HAP-1 (cell line): Measurements from ENCODE around the gene ZNF81.
A peak's percentile ranks its signal among the peaks of the same experiment; 100 is the strongest.

Experiments used
- DNase-seq, 2 experiments: peaks; one replicate each; pipeline ENCODE4 v3.0.0-alpha.2; 2016 to 2020; ENCODE audit warnings: low spot score in 2 of 2
- H3K27me3 ChIP-seq: fragments of 250-450 bp; sonication (Bioruptor Pico); 2 replicates; pipeline ENCODE4 v1.5.1; 2020; ENCODE audit warnings: low read depth, mild to moderate bottlenecking, moderate library complexity
- H3K36me3 ChIP-seq: fragments of 250-450 bp; sonication (Bioruptor Pico); replicated peaks from 2 replicates; pipeline ENCODE4 v1.5.1; 2020; ENCODE audit warnings: mild to moderate bottlenecking
- H3K4me1 ChIP-seq: fragments of 250-450 bp; sonication (Bioruptor Pico); 2 replicates; pipeline ENCODE4 v1.5.1; 2020; ENCODE audit warnings: mild to moderate bottlenecking
- H3K4me3 ChIP-seq: fragments of 250-450 bp; sonication (Bioruptor Pico); 2 replicates; pipeline ENCODE4 v1.5.1; 2020; ENCODE audit warnings: mild to moderate bottlenecking, moderate library complexity
- H3K9me3 ChIP-seq: fragments of 250-450 bp; sonication (Bioruptor Pico); 2 replicates; pipeline ENCODE4 v1.5.1; 2020; ENCODE audit warnings: mild to moderate bottlenecking, moderate library complexity
- in situ Hi-C: fragments of 300-500 bp; cut with MboI; formaldehyde crosslinking; loops from 3 replicates; pipeline ENCODE4 v1.14.3; 2020; ENCODE audit warnings: low sequenced_read_pairs, inconsistent platforms, mixed read lengths

The ZNF81 gene

GRCh38 chrX:47859686-47860085 is 23.0 kb downstream of the ZNF81 start:
- in situ Hi-C loops: loop anchor here (25.0 kb wide), 1 partner anchor 628 kb away; the partner anchor contains the start of gene FTSJ1
- H3K4me3 ChIP-seq: no peak overlapping the region
- DNase-seq: no peak
- H3K27me3 ChIP-seq: no peaks in the 10 kb centered on the region
- peaks cover 3% of the 10 kb centered on the region; the same call in 1 of the 2 replicates for H3K36me3 ChIP-seq
- H3K9me3 ChIP-seq: no peaks in the 10 kb centered on the region
- H3K4me1 ChIP-seq: no peaks in the 10 kb centered on the region

DNA sequence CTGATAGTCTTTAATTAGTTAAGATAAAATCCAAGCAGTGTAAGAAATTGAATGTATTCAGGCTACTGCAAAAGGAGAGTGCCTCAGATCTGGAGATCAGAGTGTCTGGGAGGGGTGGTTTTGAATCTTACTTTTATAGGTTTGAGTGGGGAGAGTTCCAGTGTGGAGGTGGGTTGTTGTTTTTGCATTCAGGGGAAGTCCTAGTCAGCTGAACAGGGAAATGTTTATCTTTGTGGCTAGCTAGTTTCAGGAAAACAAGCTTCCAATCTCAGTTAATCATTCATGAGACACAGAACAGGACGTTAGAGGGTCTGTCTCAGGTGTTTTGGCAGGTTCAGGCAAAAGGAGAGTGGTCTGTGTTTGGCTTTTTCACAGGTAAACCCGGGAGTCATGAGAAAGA is 26.0 kb downstream of the ZNF81 start:
- Histone ChIP-seq H3K4me1 (no peaks in the 10 kb centered on the region), H3K4me3 (no peak overlapping the region), H3K9me3 (no peaks in the 10 kb centered on the region), H3K27me3 (no peaks in the 10 kb centered on the region), H3K36me3 (no peaks in the 10 kb centered on the region; the same call in 1 of the 2 replicates)
- in situ Hi-C loops: loop anchor here (25.0 kb wide), 1 partner anchor 625 kb away; the partner anchor contains the start of gene FTSJ1
- no peak for DNase-seq

- Histone ChIP-seq H3K36me3 (no peaks in the 10 kb centered on the region; the same call in 1 of the 2 replicates), H3K9me3 (no peaks in the 10 kb centered on the region), H3K4me1 (no peaks in the 10 kb centered on the region), H3K4me3 (no peak overlapping the region), H3K27me3 (no peaks in the 10 kb centered on the region)
- DNase-seq: no peak
- in situ Hi-C loops: loop anchor here (25.0 kb wide), 1 partner anchor 624 kb away; the partner anchor contains the start of gene FTSJ1
These were observed 26.5 kb downstream of the ZNF81 start for GRCh38 chrX:47863187-47863586.

DNA sequence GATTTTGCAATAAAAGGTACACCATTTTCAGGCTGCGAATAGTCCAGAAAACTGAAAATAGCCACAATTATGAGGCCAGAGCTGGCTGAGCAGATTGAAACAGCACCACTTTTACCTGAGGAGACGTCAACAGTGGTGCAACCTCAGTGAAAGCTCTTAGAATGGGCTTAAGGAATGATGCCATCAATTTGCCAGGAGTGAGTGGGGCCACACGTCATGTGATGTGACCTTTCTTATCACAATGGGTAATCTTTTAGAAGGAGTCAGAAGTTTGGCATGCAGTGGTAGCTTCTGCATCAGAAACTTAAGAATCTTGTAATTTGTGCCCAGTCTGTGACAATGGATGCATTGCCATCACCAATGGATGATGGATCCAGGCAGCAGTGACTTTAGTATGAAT is 27.6 kb downstream of the ZNF81 start:
- H3K4me3 ChIP-seq: no peak overlapping the region
- no peaks in the 10 kb centered on the region for H3K27me3 ChIP-seq
- no peaks in the 10 kb centered on the region for H3K4me1 ChIP-seq
- H3K36me3 ChIP-seq: no peaks in the 10 kb centered on the region; the same call in 1 of the 2 replicates
- DNase-seq: no peak
- in situ Hi-C loops: loop anchor here (25.0 kb wide), 1 partner anchor 623 kb away; the partner anchor contains the start of gene FTSJ1
- H3K9me3 ChIP-seq: no peaks in the 10 kb centered on the region

GRCh38 chrX:47864785-47865184 is 28.1 kb downstream of the ZNF81 start:
- H3K27me3 ChIP-seq: no peaks in the 10 kb centered on the region
- DNase-seq: no peak
- in situ Hi-C loops: loop anchor here (25.0 kb wide), 1 partner anchor 623 kb away; the partner anchor contains the start of gene FTSJ1
- peaks cover 1% of the 10 kb centered on the region; the same call in 1 of the 2 replicates for H3K4me1 ChIP-seq
- H3K9me3 ChIP-seq: no peaks in the 10 kb centered on the region
- H3K36me3 ChIP-seq: no peaks in the 10 kb centered on the region; the same call in 1 of the 2 replicates
- H3K4me3 ChIP-seq: no peak overlapping the region

- H3K36me3 ChIP-seq: no peaks in the 10 kb centered on the region
- no peak overlapping the region for H3K4me3 ChIP-seq
- peaks cover 41% of the 10 kb centered on the region for H3K4me1 ChIP-seq
- H3K9me3 ChIP-seq: no peaks in the 10 kb centered on the region
- DNase-seq: no peak
- H3K27me3 ChIP-seq: no peaks in the 10 kb centered on the region
- in situ Hi-C loops: loop anchor here (25.0 kb wide), 1 partner anchor 614 kb away; the partner anchor contains the start of gene FTSJ1
These were observed 36.4 kb downstream of the ZNF81 start for GRCh38 chrX:47873123-47873522.

DNA sequence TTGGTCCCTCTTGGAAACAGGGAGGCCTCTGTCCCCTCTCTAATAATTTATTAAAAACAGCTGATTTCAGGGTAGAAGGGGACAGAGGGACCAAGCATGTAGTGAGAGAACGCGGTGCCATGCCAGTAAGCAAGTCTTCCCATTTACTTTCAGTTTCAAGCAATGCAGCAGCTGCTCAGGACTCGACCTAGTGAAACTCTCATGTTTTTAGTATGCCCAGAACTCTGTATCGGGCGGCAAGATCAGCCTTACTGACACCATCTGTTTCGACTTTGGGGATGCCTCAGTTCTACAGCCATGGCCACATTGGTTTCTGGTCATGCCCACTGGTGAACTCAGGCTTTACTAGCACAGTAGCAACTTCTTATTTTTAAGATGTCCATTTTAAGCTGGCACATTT is 40.6 kb downstream of the ZNF81 start:
- DNase-seq: no peak
- H3K27me3 ChIP-seq: no peaks in the 10 kb centered on the region
- no peaks in the 10 kb centered on the region; the same call in none of the 2 replicates for H3K9me3 ChIP-seq
- in situ Hi-C loops: no loop called here
- no peaks in the 10 kb centered on the region for H3K36me3 ChIP-seq
- no peak overlapping the region for H3K4me3 ChIP-seq
- peaks cover 18% of the 10 kb centered on the region for H3K4me1 ChIP-seq

GRCh38 chrX:47878198-47878597 is 41.5 kb downstream of the ZNF81 start:
- Histone ChIP-seq H3K4me3 (no peak overlapping the region), H3K9me3 (no peaks in the 10 kb centered on the region; the same call in none of the 2 replicates), H3K4me1 (peaks cover 15% of the 10 kb centered on the region), H3K36me3 (no peaks in the 10 kb centered on the region), H3K27me3 (no peaks in the 10 kb centered on the region)
- no peak for DNase-seq
- in situ Hi-C loops: no loop called here

GRCh38 chrX:47879463-47879862 is 42.8 kb downstream of the ZNF81 start:
- H3K27me3 ChIP-seq: no peaks in the 10 kb centered on the region
- in situ Hi-C loops: no loop called here
- H3K4me1 ChIP-seq: peaks cover 15% of the 10 kb centered on the region
- no peak for DNase-seq
- H3K36me3 ChIP-seq: 0 out of 2 replicates have a peak, but pooled peaks cover 3% of the 10 kb centered on the region
- H3K4me3 ChIP-seq: no peak overlapping the region
- H3K9me3 ChIP-seq: no peaks in the 10 kb centered on the region; the same call in none of the 2 replicates

DNA sequence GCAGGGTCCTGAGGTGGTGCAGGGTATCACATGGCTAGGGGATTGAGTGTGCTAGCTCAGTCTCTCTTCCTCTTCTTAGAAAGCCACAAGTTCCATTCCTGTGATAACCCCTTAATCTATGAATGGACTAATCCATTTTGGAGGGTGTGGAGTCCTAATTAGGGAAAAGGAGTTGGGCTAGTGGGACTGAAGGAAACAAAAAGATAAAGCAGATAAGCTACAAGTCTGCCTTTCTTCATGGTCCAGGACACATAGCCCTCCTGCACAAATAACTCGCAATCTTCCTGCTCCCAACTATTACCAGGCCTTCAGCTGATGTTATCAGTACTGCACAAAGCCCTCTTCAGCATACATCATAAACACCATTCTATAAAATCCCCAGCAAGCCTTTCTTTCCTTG is 44.2 kb downstream of the ZNF81 start:
- DNase-seq: no peak
- Histone ChIP-seq H3K4me1 (peaks cover 6% of the 10 kb centered on the region), H3K4me3 (no peak overlapping the region), H3K36me3 (0 out of 2 replicates have a peak, but pooled peaks cover 3% of the 10 kb centered on the region), H3K9me3 (no peaks in the 10 kb centered on the region; the same call in none of the 2 replicates), H3K27me3 (no peaks in the 10 kb centered on the region)
- in situ Hi-C loops: no loop called here

DNA sequence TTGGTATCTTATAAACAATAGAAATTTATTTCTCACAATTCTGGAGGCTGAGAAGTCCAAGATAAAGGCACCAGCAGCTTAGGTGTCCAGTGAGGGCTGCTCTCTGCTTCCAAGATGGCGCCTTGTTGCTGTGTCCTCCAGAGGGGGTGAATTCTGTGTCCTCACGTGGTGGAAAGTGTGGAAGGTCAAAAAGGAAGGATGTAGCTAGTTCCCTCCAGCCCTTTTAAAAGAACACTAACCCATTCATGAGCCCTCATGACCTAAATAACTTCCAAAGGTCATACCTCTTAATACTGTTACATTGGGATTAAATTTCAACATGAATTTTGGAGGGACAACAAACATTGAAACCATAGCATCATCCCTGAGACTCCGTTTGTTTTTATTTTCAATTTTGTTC is 48.8 kb downstream of the ZNF81 start:
- in situ Hi-C loops: no loop called here
- 0 out of 2 replicates have a peak, but pooled peaks cover 3% of the 10 kb centered on the region for H3K36me3 ChIP-seq

DNA sequence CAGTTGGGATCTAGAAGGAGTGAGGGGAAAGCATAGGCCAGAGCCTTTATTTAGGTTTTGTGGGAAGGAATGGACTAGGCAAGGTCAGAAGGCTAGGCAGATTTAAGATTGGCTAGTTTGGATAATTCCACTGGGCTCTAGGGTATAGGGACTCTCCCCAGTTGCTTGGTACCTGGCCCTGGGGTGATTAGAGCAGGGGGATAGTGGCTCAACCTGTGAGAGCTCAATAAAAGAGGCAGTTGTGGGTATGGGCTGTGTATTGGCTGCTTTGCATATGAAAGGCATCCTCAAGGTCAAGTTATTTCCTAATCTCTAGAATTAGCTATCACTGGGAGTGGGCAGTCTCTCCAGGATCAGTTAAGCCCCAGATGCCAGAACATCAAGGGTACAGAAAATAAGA is 61.3 kb downstream of the ZNF81 start:
- H3K9me3 ChIP-seq: no peaks in the 10 kb centered on the region
- no peak overlapping the region for H3K4me3 ChIP-seq
- no peaks in the 10 kb centered on the region; the same call in 1 of the 2 replicates for H3K36me3 ChIP-seq
- in situ Hi-C loops: no loop called here
- peak; percentile 10 to 12 for DNase-seq
- H3K4me1 ChIP-seq: no peaks in the 10 kb centered on the region; the same call in 1 of the 2 replicates
- no peaks in the 10 kb centered on the region for H3K27me3 ChIP-seq

More for the DNA sequence above, 48.8 kb downstream of the ZNF81 start:
- Histone ChIP-seq H3K27me3 (no peaks in the 10 kb centered on the region), H3K4me3 (no peak overlapping the region), H3K9me3 (no peaks in the 10 kb centered on the region; the same call in 1 of the 2 replicates), H3K4me1 (no peaks in the 10 kb centered on the region)
- DNase-seq: no peak

- H3K36me3 ChIP-seq: no peaks in the 10 kb centered on the region
- in situ Hi-C loops: no loop called here
- H3K9me3 ChIP-seq: no peaks in the 10 kb centered on the region; the same call in 1 of the 2 replicates
- no peaks in the 10 kb centered on the region; the same call in 1 of the 2 replicates for H3K4me1 ChIP-seq
- H3K4me3 ChIP-seq: no peak overlapping the region
- no peak for DNase-seq
- H3K27me3 ChIP-seq: no peaks in the 10 kb centered on the region
These were observed 64.1 kb downstream of the ZNF81 start for GRCh38 chrX:47900833-47901232.

GRCh38 chrX:47902161-47902560 is 65.5 kb downstream of the ZNF81 start:
- in situ Hi-C loops: no loop called here
- DNase-seq: no peak
- Histone ChIP-seq H3K36me3 (no peaks in the 10 kb centered on the region), H3K27me3 (no peaks in the 10 kb centered on the region), H3K4me1 (no peaks in the 10 kb centered on the region; the same call in 1 of the 2 replicates), H3K9me3 (no peaks in the 10 kb centered on the region; the same call in 1 of the 2 replicates), H3K4me3 (no peak overlapping the region)
